KOPT-K1 (cell line): ENCODE results near the gene TMEM30B.
A peak's percentile ranks its signal among the peaks of the same experiment; 100 is the strongest.
"Not testable (repeated sequence)": the region's sequence is repeated elsewhere in the genome, so short reads cannot be mapped to it uniquely, and the experiment has no call there.

Experiments used
- H3K27ac ChIP-seq: fragments of 200-600 bp; sonication (generic); 2 replicates; pipeline ENCODE4 v1.5.1; 2016; ENCODE audit warnings: antibody characterized with exemption, mild to moderate bottlenecking, low read depth, low read length; ENCODE audit not compliant: poor library complexity, severe bottlenecking
- H3K36me3 ChIP-seq: fragments of 200-600 bp; sonication (generic); 2 replicates; pipeline ENCODE4 v1.5.1; 2017; ENCODE audit warnings: antibody characterized with exemption, mild to moderate bottlenecking, low read length, moderate library complexity; ENCODE audit not compliant: insufficient read depth
- H3K9me3 ChIP-seq: fragments of 200-600 bp; sonication (generic); 2 replicates; pipeline ENCODE4 v1.5.1; 2017; ENCODE audit warnings: antibody characterized with exemption, low read length, mild to moderate bottlenecking; ENCODE audit not compliant: insufficient read depth, poor library complexity, severe bottlenecking

Gene TMEM30B

GRCh38 chr14:61281186-61281947, at the start of gene TMEM30B:
TMEM30B (minus strand) TSS chr14:61281338; CDS start chr14:61281147, 191 bp downstream.
- H3K27ac ChIP-seq = no peak within 1 kb of the TSS
- peaks cover 7% of the 10 kb centered on the region for H3K9me3 ChIP-seq
- H3K36me3 ChIP-seq = no peaks in the 10 kb centered on the region

GRCh38 chr14:61330511-61330910, 49.4 kb upstream of the TMEM30B start:
- Histone ChIP-seq H3K27ac (peak overlapping the region; percentile 48), H3K36me3 (peaks cover 45% of the 10 kb centered on the region), H3K9me3 (peaks cover 7% of the 10 kb centered on the region)

- Histone ChIP-seq H3K27ac (peak overlapping the region; percentile 48), H3K36me3 (peaks cover 55% of the 10 kb centered on the region), H3K9me3 (peaks cover 10% of the 10 kb centered on the region)
These were observed 48.4 kb upstream of the TMEM30B start for GRCh38 chr14:61329478-61330051.

DNA sequence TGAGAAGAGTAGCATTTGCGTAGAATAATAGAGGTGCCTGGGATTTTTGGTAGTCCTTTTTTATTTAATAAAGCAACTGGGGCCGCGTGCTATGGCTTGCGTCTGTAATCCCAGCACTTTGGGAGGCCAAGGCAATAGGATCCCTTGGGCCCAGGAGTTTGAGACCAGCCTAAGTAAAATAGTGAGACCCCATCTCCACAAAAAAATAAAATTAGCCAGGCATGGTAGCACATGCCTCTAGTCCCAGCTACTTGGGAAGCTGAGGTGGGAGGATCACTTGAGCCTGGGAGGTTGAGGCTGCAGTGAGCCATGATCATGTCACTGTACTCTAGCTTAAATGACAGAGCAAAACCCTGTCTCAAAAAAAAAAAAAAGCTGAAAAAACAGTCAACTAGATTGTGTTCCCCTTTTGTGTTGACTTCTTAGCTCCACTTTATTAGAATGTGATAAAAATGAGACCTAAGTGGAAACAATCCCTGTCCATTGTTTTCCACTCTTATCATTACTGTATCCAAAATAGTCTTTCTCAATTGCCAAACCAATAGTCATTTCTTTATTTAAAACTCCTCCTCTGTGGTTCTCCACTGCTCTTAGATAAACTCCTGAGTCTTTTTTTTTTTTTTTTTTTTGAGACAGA, 47.6 kb upstream of the TMEM30B start:
- H3K9me3 ChIP-seq = peaks cover 10% of the 10 kb centered on the region
- peaks cover 55% of the 10 kb centered on the region for H3K36me3 ChIP-seq
- peak overlapping the region; percentile 48 for H3K27ac ChIP-seq

GRCh38 chr14:61326847-61327246, 45.7 kb upstream of the TMEM30B start:
- Histone ChIP-seq H3K36me3 (peaks cover 54% of the 10 kb centered on the region), H3K9me3 (peaks cover 10% of the 10 kb centered on the region), H3K27ac (peak overlapping the region; percentile 98)

GRCh38 chr14:61326146-61326545, 45.0 kb upstream of the TMEM30B start:
- H3K27ac ChIP-seq = peak overlapping the region; percentile 98

DNA sequence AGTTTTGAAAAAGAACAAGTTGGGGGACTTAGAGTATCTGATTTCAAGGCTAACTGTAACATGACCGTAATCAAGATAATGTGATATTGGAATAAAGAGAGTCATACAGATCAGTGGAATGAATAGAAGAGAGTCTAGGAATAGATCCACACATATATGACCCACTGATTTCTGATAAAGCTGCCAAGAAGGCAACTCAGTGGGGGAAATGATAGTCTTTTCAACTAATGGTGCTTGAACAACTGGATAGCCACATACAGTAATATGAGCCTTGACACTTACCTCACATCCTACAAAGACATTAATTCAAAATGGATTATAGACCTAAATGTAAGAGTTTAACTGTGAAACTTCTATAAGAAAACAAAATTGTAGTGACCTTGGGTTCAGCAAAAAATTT, 44.0 kb upstream of the TMEM30B start:
- Histone ChIP-seq H3K27ac (peak overlapping the region; percentile 98), H3K9me3 (peaks cover 10% of the 10 kb centered on the region), H3K36me3 (peaks cover 47% of the 10 kb centered on the region)

More at GRCh38 chr14:61326146-61326545, 45.0 kb upstream of the TMEM30B start:
- Histone ChIP-seq H3K9me3 (peaks cover 10% of the 10 kb centered on the region), H3K36me3 (peaks cover 54% of the 10 kb centered on the region)

GRCh38 chr14:61323970-61324369, 42.8 kb upstream of the TMEM30B start:
- Histone ChIP-seq H3K36me3 (peaks cover 39% of the 10 kb centered on the region), H3K9me3 (peaks cover 10% of the 10 kb centered on the region), H3K27ac (peak overlapping the region; percentile 98)

GRCh38 chr14:61322799-61323290, 41.7 kb upstream of the TMEM30B start:
- H3K27ac ChIP-seq = peak overlapping the region; percentile 98

DNA sequence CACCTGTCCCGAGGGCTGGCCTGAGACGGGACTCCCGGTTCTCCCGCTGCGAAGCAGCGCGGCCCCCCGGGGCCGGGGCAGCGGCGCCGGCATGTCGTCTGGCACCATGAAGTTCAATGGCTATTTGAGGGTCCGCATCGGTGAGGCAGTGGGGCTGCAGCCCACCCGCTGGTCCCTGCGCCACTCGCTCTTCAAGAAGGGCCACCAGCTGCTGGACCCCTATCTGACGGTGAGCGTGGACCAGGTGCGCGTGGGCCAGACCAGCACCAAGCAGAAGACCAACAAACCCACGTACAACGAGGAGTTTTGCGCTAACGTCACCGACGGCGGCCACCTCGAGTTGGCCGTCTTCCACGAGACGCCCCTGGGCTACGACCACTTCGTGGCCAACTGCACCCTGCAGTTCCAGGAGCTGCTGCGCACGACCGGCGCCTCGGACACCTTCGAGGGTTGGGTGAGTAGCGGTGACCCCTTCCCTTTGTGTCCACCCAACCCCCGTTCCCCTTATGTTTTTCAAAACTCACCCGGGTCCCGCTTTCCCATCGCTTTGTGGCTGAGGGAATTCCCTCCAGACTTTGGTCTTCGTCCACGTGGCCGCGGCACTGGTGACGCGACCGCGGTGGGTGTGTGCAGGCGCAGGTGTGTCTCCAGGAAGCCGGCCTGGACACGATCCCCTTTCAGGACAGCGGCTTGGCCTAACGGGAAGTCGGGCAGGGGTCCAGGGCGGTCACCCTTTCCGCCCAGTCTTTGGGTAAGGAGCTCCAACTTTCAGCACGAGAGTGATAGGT, 41.1 kb upstream of the TMEM30B start:
- H3K27ac ChIP-seq = peak overlapping the region; percentile 98
- peaks cover 10% of the 10 kb centered on the region for H3K9me3 ChIP-seq
- H3K36me3 ChIP-seq = peaks cover 33% of the 10 kb centered on the region

More at GRCh38 chr14:61322799-61323290, 41.7 kb upstream of the TMEM30B start:
- peaks cover 10% of the 10 kb centered on the region for H3K9me3 ChIP-seq
- H3K36me3 ChIP-seq = peaks cover 39% of the 10 kb centered on the region

DNA sequence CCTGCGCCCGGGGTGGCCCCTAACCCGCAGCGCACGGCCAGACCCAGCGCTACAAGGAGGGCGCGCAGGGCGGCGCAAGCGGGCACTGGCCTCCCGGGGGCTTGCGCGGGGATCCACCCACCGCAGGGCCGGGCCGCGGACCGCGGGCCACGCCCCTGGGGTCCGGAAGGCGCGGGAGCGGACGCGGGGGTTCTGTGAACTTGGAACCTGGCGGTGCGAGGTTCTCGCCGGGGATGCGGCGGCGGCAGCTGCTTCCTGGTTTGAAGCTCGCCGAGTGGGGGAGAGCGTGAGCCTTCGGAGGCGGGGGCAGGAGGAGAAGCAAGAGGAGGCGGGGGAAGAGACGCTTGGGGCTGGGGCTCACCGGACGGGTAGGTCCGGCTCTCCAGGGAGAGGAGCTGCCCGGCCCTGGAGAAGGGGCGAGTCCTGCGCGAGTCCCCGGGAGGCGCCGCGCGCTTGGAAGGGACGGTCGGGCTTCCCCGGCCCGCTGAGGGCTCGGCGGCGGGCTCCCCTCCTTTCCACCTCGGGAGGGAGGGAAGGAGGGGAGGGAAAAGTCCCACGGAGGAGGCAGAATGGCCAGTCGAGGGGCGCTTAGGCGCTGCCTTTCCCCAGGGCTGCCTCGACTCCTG, 40.4 kb upstream of the TMEM30B start, which contains the start of gene PRKCH:
TSS of gene PRKCH (plus strand) at position 195 of the 626 bp plus-strand sequence. CDS start 523 bp downstream, outside the sequence.
- H3K36me3 ChIP-seq = peaks cover 27% of the 10 kb centered on the region
- H3K27ac ChIP-seq = peak within 1 kb of the TSS; percentile 98
- peaks cover 10% of the 10 kb centered on the region for H3K9me3 ChIP-seq

DNA sequence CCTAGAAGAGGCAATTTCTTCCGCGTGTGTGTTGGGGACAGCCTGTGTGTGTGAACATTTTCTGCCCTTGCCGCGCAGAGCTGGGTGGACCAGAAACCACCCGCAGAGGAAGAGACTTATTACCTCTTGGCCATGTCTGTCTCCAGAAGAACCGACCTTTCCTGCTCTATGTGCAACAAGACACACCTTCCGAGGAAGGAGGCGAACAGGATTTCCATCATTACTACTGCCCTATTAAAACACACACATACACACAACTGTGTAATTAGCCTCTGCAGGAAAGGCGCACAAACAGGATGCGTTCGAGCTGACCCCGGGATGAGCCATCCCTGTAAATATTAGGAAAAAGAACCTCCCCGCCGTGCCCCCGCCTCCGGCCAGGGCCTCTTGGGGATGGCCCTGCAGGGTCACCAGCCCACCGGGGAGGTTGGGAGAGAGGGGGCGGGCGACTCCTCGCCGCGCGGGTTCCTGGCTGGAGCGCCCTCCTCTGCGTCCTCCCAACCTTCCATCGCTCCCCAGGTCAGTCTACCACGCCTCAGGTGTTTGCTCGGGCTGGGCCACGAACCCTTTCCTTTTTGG, 39.8 kb upstream of the TMEM30B start:
- peak overlapping the region; percentile 98 for H3K27ac ChIP-seq
- peaks cover 21% of the 10 kb centered on the region for H3K36me3 ChIP-seq
- peaks cover 7% of the 10 kb centered on the region for H3K9me3 ChIP-seq

GRCh38 chr14:61320170-61320569, 39.0 kb upstream of the TMEM30B start:
- not testable (repeated sequence) for H3K9me3 ChIP-seq
- Histone ChIP-seq H3K36me3 (peaks cover 13% of the 10 kb centered on the region; the same call in 1 of the 2 replicates), H3K27ac (peak overlapping the region; percentile 23)

GRCh38 chr14:61319706-61320105, 38.6 kb upstream of the TMEM30B start:
- peaks cover under 1% of the 10 kb centered on the region for H3K9me3 ChIP-seq
- peaks cover 9% of the 10 kb centered on the region; the same call in 1 of the 2 replicates for H3K36me3 ChIP-seq
- peak overlapping the region; percentile 23 for H3K27ac ChIP-seq
